ENCODE results near the gene ILDR2.

ILDR2 gene

GRCh38 chr1:166937329-166937728 is 38.0 kb downstream of the ILDR2 start (continued):
- TF ChIP-seq TSHZ2 (CRISPR knock-in tag; IDR thresholded peaks at IDR 0.05): no peak
- TF ChIP-seq ZNF70 (CRISPR knock-in tag; IDR thresholded peaks at IDR 0.05): no peak
- TF ChIP-seq ARNTL (CRISPR knock-in tag; IDR thresholded peaks at IDR 0.05; ENCODE audit: borderline replicate concordance, low read depth): no peak
- no peak for TF ChIP-seq SNAI2 (CRISPR knock-in tag; IDR thresholded peaks at IDR 0.05)
- no peak for TF ChIP-seq TCF4 (CRISPR knock-in tag; IDR thresholded peaks at IDR 0.05; ENCODE audit: borderline replicate concordance)
- no peak for TF ChIP-seq CSRNP3 (CRISPR knock-in tag; IDR thresholded peaks at IDR 0.05)
- no peak for TF ChIP-seq CREB5 (CRISPR knock-in tag; IDR thresholded peaks at IDR 0.05; ENCODE audit: low read depth)

GRCh38 chr1:166933633-166934032 is 41.7 kb downstream of the ILDR2 start:
- no peak for TF ChIP-seq ZNF8 (CRISPR knock-in tag; IDR thresholded peaks at IDR 0.05)
- TF ChIP-seq PPARA (CRISPR knock-in tag; IDR thresholded peaks at IDR 0.05; ENCODE audit: borderline replicate concordance): no peak
- no peak for TF ChIP-seq POU6F1 (CRISPR knock-in tag; IDR thresholded peaks at IDR 0.05; ENCODE audit: borderline replicate concordance, low read depth)
- no peak for TF ChIP-seq CSRNP3 (CRISPR knock-in tag; IDR thresholded peaks at IDR 0.05)
- no peak for TF ChIP-seq ESRRG (CRISPR knock-in tag; IDR thresholded peaks at IDR 0.05)
- 0 out of 3 replicates have a peak, but pooled peaks have one; percentile 20 for ATAC-seq

GRCh38 chr1:166933140-166933539 is 42.2 kb downstream of the ILDR2 start:
- TF ChIP-seq GLIS3 (CRISPR knock-in tag; IDR thresholded peaks at IDR 0.05) (no peak), ARNTL (CRISPR knock-in tag; IDR thresholded peaks at IDR 0.05; ENCODE audit: borderline replicate concordance, low read depth) (no peak), BACH2 (CRISPR knock-in tag; IDR thresholded peaks at IDR 0.05; ENCODE audit: borderline replicate concordance) (no peak), ESRRG (CRISPR knock-in tag; IDR thresholded peaks at IDR 0.05) (no peak), SNAI2 (CRISPR knock-in tag; IDR thresholded peaks at IDR 0.05) (no peak), RARB (CRISPR knock-in tag; IDR thresholded peaks at IDR 0.05) (no peak), CSRNP3 (CRISPR knock-in tag; IDR thresholded peaks at IDR 0.05) (no peak), PATZ1 (CRISPR knock-in tag; IDR thresholded peaks at IDR 0.05; ENCODE audit: borderline replicate concordance) (no peak), ZC3H10 (CRISPR knock-in tag; IDR thresholded peaks at IDR 0.05) (no peak), TCF4 (CRISPR knock-in tag; IDR thresholded peaks at IDR 0.05; ENCODE audit: borderline replicate concordance) (no peak), ZNF565 (CRISPR knock-in tag; conservative IDR thresholded peaks at IDR 0.05; ENCODE audit: low read depth) (no peak), POU6F1 (CRISPR knock-in tag; IDR thresholded peaks at IDR 0.05; ENCODE audit: borderline replicate concordance, low read depth) (no peak), PPARA (CRISPR knock-in tag; IDR thresholded peaks at IDR 0.05; ENCODE audit: borderline replicate concordance) (no peak), TOX (CRISPR knock-in tag; IDR thresholded peaks at IDR 0.05; ENCODE audit: borderline replicate concordance) (no peak), ZNF70 (CRISPR knock-in tag; IDR thresholded peaks at IDR 0.05) (no peak)
- ATAC-seq: no peak
